ENCODE data around the gene AGBL3.

GRCh38 chr7:135102372-135102771, 116.1 kb downstream of the AGBL3 start:
- TF ChIP-seq POLR2A (IDR thresholded peaks at IDR 0.05) (no peak), CTCF (IDR thresholded peaks at IDR 0.05) (no peak)

Measured in ovary (tissue), 3 donors.